D341Med (cell line): ENCODE data around the gene UPK3A.
"Not testable (repeated sequence)": the region's sequence is repeated elsewhere in the genome, so short reads cannot be mapped to it uniquely, and the experiment has no call there.

Experiments
- DNase-seq: peaks from one replicate; pipeline ENCODE4 v3.0.0; 2012; ENCODE audit warnings: low spot score

Gene UPK3A

DNA sequence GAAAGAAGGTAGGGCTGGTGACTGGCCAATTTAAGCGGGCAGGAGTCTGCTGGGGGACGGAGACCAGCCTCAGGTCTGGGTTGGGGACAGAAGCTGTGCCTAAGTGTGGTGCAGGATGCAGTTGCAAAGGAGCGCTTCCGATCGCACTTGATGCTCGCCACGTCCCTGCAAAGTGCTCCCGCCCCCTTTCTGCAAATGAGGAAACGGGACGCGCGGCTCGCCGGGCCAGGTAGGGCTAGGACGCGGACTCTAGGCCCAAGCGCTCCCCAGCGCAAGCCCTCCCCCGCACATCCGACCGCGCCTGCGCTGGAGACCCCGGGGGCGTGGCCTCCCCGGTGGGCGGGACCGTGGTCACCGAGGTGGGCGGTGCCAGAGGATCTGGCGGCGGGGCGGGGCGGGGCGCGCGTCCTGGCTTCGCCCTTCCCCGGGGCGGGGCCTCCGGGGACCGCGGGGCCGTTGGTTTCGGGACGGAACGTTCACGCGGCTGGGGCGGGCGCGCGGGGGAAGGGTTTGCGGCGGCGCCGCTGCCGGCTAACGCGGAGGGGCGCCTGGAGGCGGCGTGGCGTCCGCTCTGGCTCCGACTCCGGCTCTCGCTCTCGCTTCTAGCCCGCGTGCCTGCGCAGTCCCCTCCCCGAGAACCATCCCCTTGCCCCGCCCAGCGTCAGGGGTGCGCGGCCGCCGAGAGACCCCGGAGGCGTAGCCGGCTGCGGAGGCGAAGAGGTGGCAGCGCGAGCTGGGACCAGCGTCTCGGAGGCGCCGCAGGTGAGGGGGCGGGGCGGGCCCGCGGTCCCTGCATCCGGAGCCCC is 24.9 kb downstream of the UPK3A start, which contains the start of gene FAM118A:
TSS of gene FAM118A (plus strand) at position 513 of the 806 bp plus-strand sequence. CDS start 12,446 bp downstream, outside the sequence.
- peak; percentile 99 for DNase-seq

DNA sequence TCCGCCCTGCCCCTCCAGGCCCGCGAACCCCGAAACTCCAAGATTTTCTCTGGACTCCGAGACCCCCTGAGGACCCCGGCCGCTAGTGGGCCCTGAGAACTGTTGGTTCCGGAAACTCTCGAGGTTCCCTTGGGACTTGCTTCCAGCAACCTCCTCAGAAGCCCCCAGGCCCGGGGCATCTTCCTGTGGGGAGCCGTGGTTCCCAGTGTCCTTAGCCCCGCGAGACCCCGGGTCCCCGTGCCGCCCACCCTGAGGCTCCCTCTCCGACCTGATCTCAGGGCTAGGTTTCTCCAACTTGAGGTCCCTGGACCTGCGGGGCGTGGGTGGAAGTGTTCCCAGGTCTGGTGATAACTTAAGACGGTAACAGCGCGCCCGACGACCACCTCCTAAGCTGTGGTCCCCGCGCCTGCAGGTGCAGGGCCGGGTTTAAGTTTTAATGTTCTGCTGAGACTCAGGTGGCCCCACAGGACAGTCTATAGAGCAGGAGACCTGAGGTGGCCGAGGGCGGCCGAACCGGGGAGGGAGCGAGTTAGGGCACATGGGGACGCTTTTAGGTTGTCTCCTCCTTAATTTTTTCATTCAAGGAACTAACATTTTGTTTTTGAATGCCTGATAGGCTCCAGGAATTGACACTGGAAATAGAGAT is 25.7 kb downstream of the UPK3A start:
- DNase-seq: no peak

DNA sequence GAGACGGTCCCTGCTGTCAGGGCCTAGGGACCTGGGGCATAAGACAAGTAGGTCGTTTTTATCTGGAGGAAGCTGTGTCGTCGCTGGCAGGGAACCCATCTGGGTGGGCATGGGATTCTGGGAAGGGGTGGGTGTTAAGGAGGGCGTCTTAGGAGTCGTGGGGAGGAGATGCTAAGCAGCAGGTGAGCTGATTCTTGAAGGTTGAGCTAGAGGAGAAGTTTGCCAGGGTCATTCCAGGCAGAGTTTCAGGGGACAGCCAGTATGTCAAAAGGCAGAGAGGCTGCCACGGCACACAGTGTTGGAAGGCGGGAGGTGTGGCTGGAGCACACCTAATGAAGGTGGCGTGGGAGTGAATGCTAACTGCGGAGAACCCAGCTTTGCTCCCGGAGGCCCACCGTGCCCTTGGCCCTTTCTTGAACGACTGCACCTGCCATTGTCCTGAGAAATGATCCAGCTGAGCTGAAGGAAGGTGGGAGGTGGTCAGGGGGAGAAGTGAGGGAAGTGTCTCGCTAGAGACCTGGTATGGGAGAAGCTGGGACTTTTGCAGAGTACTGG is 26.3 kb downstream of the UPK3A start:
- no peak for DNase-seq

DNA sequence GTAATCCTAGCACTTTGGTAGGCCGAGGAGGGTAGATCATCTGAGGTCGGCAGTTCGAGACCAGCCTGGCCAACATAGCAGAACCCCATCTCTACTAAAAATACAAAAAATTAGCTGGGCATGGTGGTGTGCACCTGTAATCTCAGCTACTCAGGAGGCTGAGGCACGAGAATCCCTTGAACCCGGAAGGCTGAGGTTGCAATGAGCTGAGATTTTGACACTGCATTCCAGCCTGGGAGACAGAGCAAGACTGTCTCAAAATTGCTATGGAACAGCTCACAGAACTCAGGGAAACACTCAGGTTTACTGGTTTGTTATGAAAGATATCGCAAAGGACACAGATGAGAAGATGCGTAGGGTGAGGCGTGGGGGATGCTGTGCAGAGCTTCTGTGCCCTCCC is 27.7 kb downstream of the UPK3A start:
- no peak for DNase-seq

DNA sequence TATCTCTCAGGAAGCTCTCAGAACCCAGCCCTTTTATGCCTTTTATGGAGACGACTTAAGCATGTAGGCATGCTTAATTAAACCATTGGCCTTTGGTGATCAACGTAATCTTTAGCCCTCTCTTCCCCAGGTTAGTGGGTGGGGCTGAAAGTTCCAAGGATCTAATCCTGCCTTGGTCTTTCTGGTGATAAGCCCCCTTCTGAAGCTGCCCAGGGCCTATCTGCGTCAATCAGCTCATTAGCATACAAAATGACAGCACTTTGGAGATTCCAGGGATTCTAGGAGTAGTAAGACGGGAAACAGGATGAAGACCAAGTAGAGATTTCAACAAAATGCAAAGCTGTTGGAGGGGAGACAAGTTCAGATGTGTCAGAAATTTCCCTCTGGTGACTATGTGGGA is 28.1 kb downstream of the UPK3A start:
- no peak for DNase-seq

DNA sequence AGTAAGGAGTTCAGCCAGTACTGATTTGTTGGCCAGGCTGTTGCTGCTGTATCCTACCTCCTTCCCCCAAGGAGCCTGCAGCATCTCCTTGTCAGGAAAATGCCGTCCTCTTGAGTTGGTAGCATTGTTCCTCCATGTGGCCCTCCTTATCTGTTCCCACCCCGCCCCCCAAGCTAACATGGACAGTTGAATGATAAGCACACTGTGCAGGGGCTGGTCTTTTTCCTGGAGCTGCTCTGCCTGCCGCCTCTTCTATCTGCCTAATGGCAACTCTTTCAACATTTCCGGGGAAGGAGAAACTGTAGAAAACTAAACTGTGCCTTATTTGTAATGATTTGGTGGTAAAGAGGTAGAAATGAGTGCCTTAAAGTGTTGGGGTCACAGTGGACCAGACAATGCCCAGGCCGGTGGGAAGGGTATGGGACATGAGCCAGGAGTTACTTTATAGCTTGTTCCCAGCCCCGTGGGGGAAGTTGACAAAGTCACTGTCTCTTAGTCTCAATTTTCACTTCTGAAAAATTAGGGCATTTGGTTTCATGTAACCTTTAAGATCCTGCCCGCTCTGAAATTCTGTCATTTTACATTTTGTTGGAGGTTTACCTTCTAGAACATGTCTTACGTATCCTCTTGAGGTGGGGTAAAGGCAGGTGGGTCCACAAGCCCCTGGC is 29.4 kb downstream of the UPK3A start:
- no peak for DNase-seq

DNA sequence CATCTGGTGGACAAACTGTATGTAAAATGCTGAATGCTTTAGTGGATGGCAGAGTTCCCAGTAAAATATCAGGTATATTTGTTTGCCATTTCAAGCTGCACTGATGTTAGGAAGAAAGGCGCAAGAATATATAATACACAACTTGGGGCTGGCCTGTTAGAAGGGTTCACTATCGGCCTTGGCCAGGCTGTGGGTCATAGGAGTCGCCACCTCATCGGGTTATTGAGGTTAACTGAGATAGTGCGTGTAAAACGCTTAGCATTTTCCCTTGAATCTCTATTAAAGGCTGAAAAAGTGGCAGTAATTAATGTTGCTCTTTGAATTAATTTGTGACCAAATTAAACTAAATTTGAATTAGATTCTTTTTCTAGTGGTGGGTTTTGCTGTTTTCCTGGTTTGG is 30.0 kb downstream of the UPK3A start:
- no peak for DNase-seq

DNA sequence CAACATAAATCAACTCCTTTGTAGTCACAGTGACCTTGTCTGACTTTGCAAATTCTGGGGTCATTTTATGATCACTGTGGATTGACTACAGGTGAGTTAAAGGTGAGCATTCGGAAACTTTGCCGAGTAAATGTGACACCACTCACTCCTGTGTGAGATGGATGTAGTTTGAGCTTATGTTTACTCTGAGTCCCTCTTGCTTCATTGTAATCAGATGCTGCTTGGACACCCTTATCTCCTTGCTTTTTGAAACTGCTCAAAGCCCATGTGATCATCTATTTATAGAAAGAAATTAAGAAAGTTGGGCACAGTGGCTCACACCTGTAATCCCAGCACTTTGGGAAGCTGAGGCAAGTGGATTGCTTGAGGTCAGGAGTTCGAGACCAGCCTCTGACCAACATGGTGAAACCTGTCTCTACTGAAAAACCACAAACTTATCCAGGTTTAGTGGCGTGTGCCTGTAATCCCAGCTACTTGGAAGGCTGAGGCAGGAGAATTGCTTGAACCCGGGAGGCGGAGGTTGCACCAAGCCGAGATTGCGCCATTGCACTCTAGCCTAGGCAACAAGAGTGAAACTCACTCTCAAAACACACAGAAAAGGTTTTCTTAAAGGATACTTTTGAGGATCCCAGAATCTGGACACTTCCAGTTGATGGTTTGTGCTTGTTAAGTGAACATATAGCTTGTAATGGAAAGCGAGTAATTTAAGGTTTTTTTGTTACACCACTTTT is 32.2 kb downstream of the UPK3A start:
- DNase-seq: no peak

DNA sequence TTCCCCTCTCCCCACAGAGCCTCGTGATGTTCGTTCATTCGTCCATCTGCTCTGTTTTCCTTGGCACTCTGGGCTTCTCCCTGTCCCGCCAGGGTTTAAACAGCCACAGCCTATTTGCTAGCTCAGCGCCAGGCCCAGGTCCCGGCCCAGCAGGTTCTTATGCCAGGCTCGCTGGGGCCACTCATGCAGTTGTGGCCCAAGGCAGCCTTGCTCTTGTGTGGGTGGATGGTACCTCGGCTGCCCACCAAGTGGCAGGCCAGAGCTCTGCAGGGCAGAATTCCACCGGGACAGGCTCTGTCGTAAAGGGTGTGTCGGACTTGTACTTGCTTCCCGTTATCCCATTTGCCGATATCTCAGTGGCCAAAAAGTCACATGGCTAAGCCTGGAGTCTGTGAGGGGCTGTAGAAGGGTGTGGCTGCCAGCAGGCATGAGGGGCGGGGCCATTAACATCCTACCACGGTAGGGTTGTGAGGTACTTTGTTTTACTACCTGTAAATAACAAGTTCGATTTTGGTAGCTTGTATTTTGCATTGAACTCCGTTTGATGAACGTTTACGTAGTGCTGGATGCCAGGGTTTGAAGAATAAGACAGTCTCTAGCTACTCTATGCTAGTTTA is 32.9 kb downstream of the UPK3A start:
- peak; percentile 80 for DNase-seq

DNA sequence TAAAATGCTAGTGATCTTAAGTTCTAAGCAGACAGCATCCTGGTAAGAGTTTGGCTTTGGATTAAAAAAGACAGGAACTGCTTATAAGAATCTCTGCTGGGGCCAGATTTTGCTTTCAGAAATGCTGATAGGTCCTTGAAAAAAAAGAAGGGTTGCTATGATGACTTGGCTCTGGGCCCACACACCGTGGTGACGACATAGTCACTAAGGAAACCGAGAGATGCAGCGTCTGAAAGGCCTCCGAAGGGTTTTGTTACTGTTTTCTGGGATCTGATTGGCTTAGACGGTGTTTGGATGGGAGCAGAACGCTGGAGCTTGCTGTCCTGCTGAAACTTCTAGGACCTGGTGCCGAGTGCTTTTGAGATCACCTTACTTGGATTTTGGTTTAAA is 33.4 kb downstream of the UPK3A start:
- no peak for DNase-seq

DNA sequence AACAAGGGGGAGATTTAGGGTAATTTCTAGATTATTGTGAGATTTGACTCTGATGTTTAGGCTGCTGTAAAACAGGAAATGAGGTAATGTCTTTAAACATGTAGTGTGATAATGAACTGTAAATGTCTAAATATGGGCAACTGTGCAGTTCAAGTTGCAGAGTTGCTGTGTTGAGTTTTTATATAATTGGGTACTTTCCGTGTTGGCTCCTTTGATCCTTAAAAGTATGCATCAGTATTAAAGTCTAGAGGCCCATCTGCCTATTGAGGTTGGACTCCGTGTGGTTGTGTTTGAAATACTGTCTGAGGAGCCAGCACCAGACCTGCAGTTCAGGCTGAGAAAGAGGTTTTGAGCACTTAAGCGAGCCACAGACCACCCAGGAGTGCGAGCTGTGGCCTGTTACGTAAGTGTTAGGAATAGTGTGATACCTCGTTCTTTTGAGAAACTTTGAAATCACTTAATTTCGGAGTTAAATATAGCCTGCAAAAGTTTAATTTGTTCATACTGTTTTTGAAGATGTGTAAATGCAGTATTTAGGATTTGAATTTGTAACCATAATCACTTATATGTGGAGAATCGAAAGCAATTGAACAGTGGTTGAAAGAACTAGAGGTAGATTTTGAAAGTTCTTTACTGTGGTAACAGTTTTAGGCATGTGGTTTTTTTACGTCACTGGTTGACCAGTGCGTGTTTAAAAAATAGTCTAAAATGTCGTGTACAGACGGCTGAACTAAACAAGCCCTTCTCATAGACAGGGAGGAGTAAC is 34.0 kb downstream of the UPK3A start:
- DNase-seq: no peak

DNA sequence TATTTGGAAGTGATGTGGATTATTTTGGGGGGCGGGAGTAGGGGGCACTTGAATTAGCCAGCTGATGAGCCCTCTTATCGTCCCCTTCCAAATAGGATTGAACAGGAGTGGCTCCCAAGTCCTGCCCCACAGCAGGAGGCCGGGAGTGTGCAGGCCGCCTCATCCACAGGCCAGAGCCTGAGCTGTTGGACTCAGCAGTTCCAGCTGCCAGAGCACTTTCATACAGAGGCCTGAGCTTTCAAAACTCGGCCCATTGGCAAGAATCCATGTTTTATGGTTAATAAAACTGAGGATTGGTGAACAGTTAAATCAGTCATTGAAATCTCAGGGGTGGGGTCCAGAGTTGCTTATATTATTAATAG is 34.6 kb downstream of the UPK3A start:
- no peak for DNase-seq

DNA sequence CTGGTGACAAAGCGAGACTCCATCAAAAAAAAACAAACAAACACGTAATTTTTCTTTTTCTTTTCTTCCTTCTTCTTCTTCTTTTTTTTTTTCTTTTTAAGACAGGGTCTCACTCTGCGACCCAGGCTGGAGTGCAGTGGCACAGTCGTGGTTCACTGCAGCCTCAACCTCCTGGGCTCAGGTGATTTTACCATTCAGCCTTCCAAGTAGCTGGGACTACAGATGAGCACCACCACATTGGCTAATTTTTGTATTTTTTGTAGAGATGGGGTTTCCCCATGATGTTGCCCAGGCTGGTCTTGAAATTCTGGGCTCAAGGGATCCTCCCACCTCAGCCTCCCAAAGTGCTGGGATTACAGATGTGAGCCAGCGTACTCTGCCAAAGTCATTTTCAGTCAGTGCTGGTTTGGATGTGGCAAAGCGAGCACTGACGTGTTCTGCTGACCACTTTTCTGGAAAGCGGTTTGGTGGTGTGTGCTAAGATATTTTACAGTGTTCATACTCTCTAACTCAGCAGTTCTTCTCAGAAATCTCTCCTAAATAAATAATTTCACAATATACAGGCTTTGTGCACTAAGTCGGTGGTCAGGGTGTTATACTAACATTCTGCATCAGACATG is 35.7 kb downstream of the UPK3A start:
- DNase-seq: no peak

DNA sequence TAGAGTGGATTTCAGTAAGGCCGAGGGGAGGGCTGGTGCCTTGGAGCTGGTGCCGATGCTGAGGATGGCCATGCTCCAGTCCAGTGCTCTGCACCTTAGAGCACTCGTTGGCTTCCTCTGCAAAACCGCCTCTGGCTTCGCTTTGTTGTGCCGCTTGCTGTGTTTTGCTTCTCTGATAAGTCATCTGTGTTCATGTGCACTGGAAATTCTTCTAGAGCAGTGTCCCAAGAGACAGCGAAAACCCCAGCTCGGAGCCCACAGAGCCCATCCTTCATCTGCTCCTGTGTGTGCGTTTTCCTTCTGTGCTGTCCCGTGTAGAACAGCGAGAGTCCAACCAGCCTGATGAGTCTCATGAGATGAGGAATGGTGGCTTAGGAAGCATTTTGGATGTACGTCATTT is 37.1 kb downstream of the UPK3A start:
- no peak for DNase-seq

DNA sequence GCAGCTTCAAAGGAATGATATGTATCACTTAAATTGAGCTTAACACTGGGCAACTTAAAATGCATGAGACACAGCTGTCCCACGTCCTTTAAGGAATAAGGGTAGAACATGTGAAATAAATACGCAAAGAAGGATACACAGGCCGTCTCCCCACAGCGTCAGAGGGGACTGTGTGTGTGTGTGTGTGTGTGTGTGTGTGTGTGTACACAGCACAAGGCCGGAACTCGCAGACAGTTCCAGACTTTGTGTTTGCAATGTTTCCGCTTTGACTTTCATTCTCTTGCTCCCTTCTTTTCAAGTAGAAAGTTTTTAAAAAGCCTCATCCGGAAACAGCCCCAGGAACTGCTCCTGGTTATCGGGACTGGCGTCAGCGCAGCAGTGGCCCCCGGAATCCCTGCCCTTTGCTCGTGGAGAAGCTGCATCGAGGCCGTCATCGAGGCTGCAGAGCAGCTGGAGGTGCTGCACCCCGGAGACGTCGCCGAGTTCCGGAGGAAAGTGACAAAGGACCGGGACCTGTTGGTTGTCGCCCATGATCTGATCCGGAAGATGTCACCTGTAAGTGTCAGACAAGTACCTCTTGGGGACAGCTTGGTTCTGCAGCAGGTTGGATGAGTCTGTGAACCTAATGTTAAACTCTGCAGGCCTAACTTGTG is 38.2 kb downstream of the UPK3A start:
- no peak for DNase-seq

DNA sequence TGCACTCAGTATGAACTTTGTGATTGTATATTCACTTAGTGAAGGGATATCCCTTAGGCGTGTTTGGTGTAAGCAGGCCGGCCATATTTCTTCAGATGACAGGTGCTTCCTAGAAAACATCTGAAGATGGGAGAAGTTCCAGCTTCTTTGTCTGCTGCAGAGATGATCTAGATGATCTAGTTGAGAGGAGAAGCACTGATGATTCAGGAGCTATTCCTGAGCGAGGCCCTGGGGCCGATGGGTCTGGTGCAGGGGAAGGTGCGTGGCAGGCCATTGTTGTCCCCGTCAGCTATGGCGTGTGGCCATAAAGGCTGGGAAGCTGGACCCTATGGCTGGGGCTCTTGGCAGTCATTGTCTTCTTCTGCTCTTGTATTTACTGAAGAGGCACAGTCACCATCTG is 38.9 kb downstream of the UPK3A start:
- no peak for DNase-seq

DNA sequence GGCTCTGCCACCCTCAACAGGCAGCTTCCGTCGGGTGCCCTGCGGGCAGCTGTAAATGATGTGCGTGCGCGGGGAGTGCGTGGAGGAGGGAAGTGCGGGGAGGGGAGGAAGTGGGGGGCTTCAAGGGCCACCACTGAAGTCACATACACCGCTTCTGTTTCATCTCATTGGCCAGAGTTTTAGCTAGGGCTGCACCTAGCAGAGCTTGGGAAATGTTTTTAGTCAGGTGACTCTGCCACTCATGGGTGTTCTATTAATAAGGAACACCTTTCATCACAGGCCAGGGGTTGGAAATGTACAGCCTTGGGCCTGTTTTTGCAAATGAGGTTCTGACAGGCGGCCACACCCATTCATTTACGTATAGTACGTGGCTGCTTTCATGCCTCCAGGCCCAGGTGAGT is 39.6 kb downstream of the UPK3A start:
- no peak for DNase-seq

DNA sequence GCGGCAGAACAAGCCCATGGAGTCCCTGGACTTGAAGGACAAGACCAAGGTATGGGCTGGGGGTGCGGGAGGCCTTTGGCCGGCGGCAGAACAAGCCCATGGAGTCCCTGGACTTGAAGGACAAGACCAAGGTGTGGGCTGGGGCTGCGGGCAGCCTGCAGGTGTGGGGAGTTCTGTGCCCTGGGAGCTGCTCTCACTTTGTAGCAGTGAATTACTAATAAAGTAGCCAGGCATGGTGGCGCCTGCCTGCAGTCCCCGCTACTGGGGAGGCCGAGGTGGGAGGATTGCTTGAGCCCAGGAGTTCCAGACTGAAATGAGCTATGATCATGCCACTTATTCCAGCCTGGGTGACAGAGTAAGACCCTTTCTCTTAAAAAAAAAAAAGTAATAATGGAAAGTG is 43.5 kb downstream of the UPK3A start:
- not testable (repeated sequence) for DNase-seq

DNA sequence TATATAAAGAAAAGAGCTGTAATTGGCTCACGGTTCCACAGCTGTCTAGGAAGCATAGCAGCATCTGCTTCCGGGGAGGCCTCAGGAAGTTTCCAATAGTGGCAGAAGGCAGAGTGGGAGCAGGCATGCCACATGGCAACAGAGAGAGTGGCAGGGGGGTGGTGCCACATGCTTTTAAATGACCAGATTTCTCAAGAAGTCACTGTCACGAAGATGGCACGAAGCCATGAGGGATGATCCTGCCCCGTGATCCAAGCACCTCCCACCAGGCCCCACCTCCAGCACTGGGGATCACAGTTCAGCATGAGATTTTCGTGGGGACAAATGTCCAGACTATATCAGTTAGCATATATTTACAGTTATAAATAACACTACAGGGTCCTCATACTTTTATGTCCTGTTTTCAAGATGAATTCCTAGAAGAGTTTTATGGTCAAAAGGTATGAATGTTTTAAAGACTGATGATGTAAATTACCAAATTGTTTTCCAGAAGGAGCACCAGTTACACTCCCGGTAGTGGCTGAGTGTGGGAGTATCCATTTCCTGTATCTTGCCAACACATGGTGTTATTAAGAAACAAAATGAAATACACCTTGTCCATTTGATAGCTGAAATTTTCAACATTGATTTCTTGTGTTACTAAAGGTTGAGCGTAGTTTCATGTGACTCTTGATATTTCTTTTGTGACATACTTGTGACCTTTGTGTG is 44.2 kb downstream of the UPK3A start:
- DNase-seq: peak; percentile 80
